ENCODE results near the gene ETNK2. TPM values are rescaled to one million over a fixed set of nuclear protein-coding genes. Genes with fewer than 3 reads are reported as not detected.

The ETNK2 gene
- total RNA-seq, 1 donor = 2.6 TPM

- H3K4me3 ChIP-seq (ENCODE audit: low read depth, low read length) = no peak overlapping the region
- TF ChIP-seq CTCF (IDR thresholded peaks at IDR 0.05; ENCODE audit: insufficient read depth, low read length) = peak; percentile 30
- DNase-seq (ENCODE audit: low read depth) = peak; percentile 92
Measured at GRCh38 chr1:204130981-204131892, 20.6 kb downstream of the ETNK2 start.

GRCh38 chr1:204130178-204130577, 21.7 kb downstream of the ETNK2 start:
- DNase-seq (ENCODE audit: low read depth) = no peak
- no peak for TF ChIP-seq CTCF (IDR thresholded peaks at IDR 0.05; ENCODE audit: insufficient read depth, low read length)

DNA sequence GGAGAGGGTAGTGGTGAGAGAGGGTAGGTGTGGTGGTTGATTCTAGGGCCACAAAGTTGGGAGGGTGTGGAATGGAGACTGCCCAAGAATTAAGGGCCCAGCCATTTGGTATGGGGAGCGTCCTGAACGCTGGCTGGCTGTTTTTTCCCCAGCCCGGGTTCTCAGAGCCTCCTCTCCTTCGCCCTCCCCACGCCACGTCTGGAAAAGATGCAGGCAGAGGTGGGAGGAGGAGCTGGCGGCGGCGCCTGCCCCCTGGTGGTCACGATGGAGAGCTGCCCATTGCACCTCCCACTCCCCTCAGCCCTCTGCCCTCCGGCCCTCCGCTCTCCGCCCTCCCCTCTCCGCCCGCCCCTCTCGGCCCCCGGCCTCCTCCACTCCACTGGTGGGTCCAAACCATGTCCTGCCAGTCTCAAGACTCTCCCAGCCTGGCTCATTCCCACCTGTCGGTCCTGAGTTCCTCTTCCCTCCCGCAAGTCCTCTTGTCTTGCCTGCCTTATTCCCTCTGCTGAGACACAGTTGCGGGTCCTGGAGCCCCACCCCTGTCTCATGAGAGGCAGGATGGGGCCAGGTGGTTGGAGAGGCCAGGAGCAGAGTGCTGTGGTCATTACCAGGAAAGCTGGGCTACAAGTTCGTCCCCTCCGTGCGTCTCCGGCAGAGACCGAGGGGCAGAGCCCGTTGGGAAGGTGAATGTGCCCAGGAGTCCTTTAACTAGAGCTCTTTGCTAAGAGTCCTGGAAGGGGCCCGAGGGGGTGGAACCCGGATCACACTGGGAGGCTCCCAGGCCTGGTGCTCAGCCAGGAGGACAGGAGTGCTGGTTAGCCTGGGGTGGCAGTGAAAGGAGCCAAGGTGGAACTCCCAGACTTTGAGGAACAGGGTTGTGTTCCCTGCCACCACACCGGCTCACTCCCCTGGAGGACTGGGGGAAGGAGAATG, 22.6 kb downstream of the ETNK2 start:
- no peak overlapping the region for H3K4me3 ChIP-seq (ENCODE audit: low read depth, low read length)
- peak; percentile 70 for DNase-seq (ENCODE audit: low read depth)
- peak; percentile 89 for TF ChIP-seq CTCF (IDR thresholded peaks at IDR 0.05; ENCODE audit: insufficient read depth, low read length)

More at GRCh38 chr1:204130178-204130577, 21.7 kb downstream of the ETNK2 start:
- H3K4me3 ChIP-seq (ENCODE audit: low read depth, low read length) = no peak overlapping the region

DNA sequence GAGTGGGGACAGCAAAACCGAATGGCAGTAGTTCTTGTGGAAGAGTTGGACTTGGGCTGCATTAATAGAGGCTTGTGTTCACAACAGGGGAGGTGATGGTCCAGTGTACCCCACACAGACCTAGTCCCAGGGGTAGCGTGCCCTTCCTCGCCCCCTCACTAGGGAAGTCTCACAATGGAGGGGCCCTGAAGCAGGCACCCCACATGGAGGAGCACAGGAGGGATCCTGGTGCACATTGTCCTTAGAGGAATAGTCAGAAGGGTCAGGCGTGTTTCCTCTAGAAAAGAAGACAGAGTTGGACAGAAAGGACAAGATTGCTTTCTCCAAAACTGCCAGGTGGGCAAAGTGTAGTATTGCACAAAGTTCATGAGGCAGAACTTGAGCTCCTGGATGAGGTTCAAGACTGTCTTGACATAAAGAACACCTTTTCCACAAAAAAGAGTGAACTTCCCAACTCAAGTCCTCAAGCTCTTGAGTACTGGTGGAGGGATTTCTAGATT, 23.3 kb downstream of the ETNK2 start:
- DNase-seq (ENCODE audit: low read depth) = no peak
- no peak overlapping the region for H3K4me3 ChIP-seq (ENCODE audit: low read depth, low read length)
- no peak for TF ChIP-seq CTCF (IDR thresholded peaks at IDR 0.05; ENCODE audit: insufficient read depth, low read length)

DNA sequence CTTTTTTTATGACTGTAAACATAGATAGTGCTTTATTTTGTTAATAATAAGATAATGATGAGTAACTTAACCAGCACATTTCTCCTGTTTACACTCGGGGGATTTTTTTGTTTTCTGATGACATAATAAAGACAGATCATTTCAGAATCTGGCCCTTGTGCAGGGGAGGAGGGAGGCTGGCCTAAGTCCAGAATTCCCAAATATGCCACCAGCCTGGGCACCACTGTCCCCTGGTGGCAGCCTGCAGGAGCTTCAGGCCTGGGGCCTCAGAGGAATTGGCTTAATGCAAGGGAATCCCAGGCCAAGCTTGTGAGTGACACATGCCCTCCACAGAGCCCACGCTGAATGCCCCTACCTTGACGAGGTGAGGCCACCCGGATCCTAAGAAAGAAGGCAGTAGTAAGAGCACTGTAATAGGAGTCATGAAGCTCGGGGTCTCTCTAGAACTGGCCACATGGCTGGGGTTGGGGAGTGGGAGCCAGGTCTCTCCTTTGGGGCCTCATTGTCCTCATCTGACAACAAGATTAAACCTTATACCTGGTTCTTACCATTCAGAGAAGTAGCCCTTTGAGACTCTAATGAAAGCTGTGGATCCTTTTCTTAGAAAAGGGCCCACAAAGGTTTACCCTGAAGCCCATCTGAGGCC, 24.1 kb downstream of the ETNK2 start:
- peak; percentile 86 for DNase-seq (ENCODE audit: low read depth)
- peak; percentile 97 for TF ChIP-seq CTCF (IDR thresholded peaks at IDR 0.05; ENCODE audit: insufficient read depth, low read length)

GRCh38 chr1:204126956-204127355, 24.9 kb downstream of the ETNK2 start:
- no peak for TF ChIP-seq CTCF (IDR thresholded peaks at IDR 0.05; ENCODE audit: insufficient read depth, low read length)
- no peak overlapping the region for H3K4me3 ChIP-seq (ENCODE audit: low read depth, low read length)
- no peak for DNase-seq (ENCODE audit: low read depth)

More for the DNA sequence above, 24.1 kb downstream of the ETNK2 start:
- no peak overlapping the region for H3K4me3 ChIP-seq (ENCODE audit: low read depth, low read length)
